DMS53 treated with DMSO at 0.1 percent for 48 hours (cell line): ENCODE measurements around the gene DEPDC4.
"Not testable (repeated sequence)": the region's sequence is repeated elsewhere in the genome, so short reads cannot be mapped to it uniquely, and the experiment has no call there.

Experiments
- DNase-seq: peaks from one replicate; lab custom pipeline; 2025; ENCODE audit not compliant: unreplicated experiment; lab: John Stamatoyannopoulos, UW

DEPDC4 gene

GRCh38 chr12:100265107-100265506 lies 1.8 kb downstream of the DEPDC4 start:
- DNase-seq, result not testable (repeated sequence)

GRCh38 chr12:100263131-100263530 lies 3.7 kb downstream of the DEPDC4 start:
- no peak for DNase-seq

- DNase-seq, result no peak
Observed at GRCh38 chr12:100258127-100258526, 8.8 kb downstream of the DEPDC4 start.

GRCh38 chr12:100254876-100255275 lies 12.0 kb downstream of the DEPDC4 start:
- no peak for DNase-seq

GRCh38 chr12:100253437-100253836 lies 13.4 kb downstream of the DEPDC4 start:
- no peak for DNase-seq

- DNase-seq, result peak; percentile 98
Observed at GRCh38 chr12:100251917-100252316, 15.0 kb downstream of the DEPDC4 start.

GRCh38 chr12:100249941-100250340 lies 16.9 kb downstream of the DEPDC4 start:
- no peak for DNase-seq

GRCh38 chr12:100248886-100249285 lies 18.0 kb downstream of the DEPDC4 start:
- DNase-seq, result no peak

- no peak for DNase-seq
Observed at GRCh38 chr12:100247765-100248164, 19.1 kb downstream of the DEPDC4 start.

- no peak for DNase-seq
Observed at GRCh38 chr12:100243137-100243536, 23.7 kb downstream of the DEPDC4 start.

- DNase-seq, result no peak
Observed at GRCh38 chr12:100239589-100239988, 27.3 kb downstream of the DEPDC4 start.

- no peak for DNase-seq
Observed at GRCh38 chr12:100238801-100239200, 28.1 kb downstream of the DEPDC4 start.

GRCh38 chr12:100234591-100235304 lies 32.1 kb downstream of the DEPDC4 start:
- DNase-seq, result peak; percentile 65

- no peak for DNase-seq
Observed at GRCh38 chr12:100234166-100234565, 32.7 kb downstream of the DEPDC4 start.

GRCh38 chr12:100231873-100232272 lies 35.0 kb downstream of the DEPDC4 start:
- not testable (repeated sequence) for DNase-seq

GRCh38 chr12:100229876-100230275 lies 37.0 kb downstream of the DEPDC4 start:
- no peak for DNase-seq

GRCh38 chr12:100229036-100229635 lies 37.7 kb downstream of the DEPDC4 start:
- DNase-seq, result no peak

GRCh38 chr12:100225491-100225890 lies 41.4 kb downstream of the DEPDC4 start:
- DNase-seq, result no peak

GRCh38 chr12:100222173-100222572 lies 44.7 kb downstream of the DEPDC4 start:
- DNase-seq, result not testable (repeated sequence)

GRCh38 chr12:100221523-100221922 lies 45.4 kb downstream of the DEPDC4 start:
- DNase-seq, result no peak

GRCh38 chr12:100219328-100220109 lies 47.4 kb downstream of the DEPDC4 start:
- no peak for DNase-seq

GRCh38 chr12:100216337-100216736 lies 50.5 kb downstream of the DEPDC4 start:
- DNase-seq, result no peak
